Putamen (tissue), 1 donor: ENCODE measurements around the gene TH.
"Not testable (repeated sequence)": the region's sequence is repeated elsewhere in the genome, so short reads cannot be mapped to it uniquely, and the experiment has no call there.

ENCODE experiments used
- DNase-seq: peaks from one replicate; pipeline ENCODE4 v3.0.0-alpha.2; 2016; ENCODE audit warnings: low spot score

The TH gene

GRCh38 chr11:2178055-2178773, 6.6 kb upstream of the TH start:
- not testable (repeated sequence) for DNase-seq

GRCh38 chr11:2177076-2177475, 5.5 kb upstream of the TH start:
- no peak for DNase-seq

- DNase-seq, result no peak
Measured at GRCh38 chr11:2176389-2176900, 4.8 kb upstream of the TH start.

GRCh38 chr11:2175659-2176058, 4.0 kb upstream of the TH start:
- DNase-seq, result no peak

DNA sequence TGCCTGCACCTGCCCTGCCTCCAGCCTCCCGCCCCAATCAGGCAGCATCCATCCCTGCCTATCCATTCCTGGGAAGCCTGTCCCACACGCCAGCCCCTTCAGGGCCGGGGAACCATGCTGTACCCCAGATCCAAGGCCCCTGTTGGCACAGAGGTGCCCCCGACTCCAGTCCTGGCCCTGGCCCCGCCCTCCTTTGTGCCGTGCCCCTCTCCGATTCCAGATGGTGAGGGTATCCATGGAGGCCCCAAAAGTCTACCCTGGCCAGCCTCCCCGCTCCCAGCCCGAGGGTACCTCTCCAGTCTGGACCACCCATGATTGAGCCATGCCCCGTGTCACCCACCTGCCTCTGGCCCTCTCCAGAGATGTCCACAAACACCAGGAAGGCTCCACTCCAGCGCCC, 2.7 kb upstream of the TH start:
- no peak for DNase-seq

- no peak for DNase-seq
Measured at GRCh38 chr11:2173761-2174160, 2.1 kb upstream of the TH start.

- DNase-seq, result no peak
Measured at GRCh38 chr11:2173150-2173693, 1.6 kb upstream of the TH start.

DNA sequence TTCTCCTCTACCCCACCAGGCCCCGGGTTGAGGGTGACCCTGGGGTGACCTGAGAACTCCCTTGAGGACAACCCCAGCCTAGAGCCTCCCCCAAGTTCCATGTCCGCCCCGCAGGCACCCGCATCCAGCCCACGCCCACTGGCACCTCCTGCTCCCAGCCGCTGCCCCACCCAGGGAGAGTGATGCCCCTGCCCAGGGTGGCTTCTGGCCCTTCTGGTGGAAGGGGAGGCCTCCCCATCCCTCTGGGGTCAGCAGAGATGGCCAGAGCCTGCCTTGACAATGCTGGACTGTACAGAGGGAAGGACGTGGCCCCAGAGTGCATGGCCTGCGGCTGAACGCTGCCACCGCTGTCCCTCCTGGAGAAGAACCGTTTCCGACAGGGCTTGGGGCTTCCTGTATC, 1.1 kb upstream of the TH start:
- no peak for DNase-seq

DNA sequence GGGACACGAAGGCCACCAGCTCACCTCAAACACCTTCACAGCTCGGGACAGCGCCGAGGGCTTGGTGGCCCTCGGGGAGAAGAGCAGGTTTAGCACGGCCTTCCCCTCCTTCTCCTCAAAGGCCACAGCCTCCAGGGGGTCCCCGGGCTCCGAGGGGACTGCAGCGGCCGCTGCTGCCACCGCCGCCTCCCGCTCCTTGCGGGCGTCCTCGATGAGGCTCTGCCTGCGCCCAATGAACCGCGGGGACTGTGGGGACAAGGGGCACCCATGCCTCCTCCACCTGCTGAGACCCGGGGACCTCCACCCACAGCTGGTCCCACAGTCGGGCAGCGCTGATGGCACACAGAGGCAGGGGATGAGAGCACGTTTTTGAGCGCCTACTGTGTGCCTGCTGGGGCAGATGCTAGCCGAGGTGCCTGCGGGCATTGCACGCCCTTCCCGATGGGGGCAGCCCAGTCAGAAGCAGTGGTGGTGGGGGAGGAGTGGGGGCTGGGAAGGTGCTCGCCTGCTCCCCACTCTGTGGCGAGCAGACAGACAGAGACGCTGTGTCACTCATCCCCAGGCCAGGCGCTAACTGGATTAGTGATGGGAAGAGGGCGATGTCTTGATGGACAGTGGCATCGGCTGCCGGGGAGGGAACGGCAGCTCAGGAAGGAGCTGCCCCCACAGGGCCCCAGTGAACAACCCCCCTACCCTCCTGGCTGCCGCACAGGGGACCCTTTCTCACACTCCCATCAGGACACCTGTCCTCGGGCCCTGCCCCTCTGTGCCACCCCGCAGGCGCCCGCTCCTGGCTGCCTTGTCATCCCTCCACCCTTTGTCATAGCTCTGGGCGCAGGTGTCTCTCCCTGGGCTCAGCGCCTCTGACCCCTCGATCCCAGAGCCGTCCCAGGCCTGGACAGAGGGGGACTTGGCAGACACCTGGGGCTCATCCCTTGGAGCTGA, 1.7 kb downstream of the TH start:
- no peak for DNase-seq

- no peak for DNase-seq
Measured at GRCh38 chr11:2169005-2169378, 2.6 kb downstream of the TH start.

- DNase-seq, result no peak
Measured at GRCh38 chr11:2168286-2169004, 3.2 kb downstream of the TH start.

GRCh38 chr11:2167141-2168045, 4.2 kb downstream of the TH start:
- no peak for DNase-seq

DNA sequence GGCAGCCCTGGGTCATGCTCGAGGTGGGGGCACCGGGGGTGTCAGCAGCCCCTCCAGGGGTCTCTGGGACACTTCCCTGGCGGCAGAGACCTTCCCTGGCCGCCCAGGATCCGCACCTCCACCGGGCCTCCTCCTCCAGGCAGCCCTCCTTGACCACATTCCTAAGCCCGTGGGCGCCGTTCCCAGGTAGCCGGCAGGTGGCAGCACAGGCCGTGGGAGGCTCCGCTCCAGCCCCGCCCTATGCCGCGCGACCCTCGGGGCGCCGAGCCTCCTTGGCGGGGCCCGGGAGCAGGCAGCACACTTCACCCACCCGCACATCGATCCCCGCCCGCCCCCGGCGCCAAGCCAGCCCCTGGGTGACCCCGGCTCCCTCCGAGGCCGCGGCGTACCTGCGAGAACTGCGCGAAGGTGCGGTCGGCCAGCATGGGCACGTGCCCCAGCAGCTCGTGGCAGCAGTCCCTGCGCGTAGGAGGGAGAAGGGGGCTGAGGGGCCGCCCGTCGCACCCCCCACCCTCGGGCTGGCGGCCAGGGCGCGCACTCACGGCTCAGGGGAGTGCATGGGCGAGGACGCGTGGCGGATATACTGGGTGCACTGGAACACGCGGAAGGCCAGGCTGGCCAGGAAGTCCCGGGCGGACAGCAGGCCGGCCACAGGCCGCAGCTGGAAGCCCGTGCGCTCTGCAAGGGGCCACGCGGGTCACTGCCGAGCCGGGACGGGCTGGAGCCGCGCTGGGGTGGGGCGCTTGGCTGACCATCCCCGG, 5.3 kb downstream of the TH start:
- DNase-seq, result no peak

- no peak for DNase-seq
Measured at GRCh38 chr11:2165571-2165970, 6.0 kb downstream of the TH start.

DNA sequence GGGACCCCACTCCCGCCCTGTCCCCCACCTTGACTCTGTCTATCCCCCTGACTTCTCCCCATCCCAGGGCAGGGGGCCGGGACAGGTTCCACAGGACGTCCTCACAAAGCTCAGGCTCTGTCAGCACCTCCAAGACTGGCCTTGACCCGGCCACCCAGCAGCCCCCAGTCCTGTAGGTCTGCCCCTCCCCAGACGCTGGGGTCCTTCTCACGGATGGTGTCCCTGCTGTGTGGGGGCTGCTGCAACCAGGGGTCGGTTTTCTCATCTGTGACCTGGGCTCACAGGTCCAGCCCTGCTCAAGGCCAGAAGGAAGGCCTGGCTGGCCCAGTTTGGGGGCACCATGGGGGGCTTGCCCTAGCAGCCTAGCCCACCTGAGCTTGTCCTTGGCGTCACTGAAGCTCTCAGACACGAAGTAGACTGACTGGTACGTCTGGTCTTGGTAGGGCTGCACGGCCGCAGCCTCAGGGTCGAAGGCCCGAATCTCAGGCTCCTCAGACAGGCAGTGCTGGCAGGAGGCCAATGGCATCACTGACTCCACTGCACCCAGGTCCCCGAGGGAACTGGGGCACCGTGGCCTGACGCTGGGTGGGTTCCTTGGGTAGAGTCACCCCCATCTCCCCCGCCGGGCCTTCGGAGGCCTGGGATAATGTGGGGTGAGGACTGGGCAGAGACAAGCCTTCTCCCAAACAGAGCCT, 6.6 kb downstream of the TH start:
- DNase-seq, result no peak

DNA sequence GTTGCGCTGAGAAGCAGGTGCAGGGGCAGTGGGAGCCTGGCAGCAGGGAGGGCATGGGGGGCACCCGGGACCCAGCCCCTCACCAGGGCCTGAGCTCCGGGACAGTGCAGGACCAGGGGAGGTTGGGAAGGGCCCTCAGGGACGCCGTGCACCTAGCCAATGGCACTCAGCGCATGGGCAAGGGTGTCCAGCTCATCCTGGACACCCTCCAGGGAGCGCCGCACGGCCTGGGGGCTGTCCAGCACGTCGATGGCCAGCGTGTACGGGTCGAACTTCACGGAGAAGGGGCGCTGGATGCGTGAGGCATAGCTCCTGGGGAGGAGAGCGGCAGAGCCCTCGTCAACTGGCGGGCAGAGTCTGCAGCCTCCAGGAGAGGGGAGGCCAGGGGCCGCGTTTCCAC, 7.5 kb downstream of the TH start:
- DNase-seq, result no peak

DNA sequence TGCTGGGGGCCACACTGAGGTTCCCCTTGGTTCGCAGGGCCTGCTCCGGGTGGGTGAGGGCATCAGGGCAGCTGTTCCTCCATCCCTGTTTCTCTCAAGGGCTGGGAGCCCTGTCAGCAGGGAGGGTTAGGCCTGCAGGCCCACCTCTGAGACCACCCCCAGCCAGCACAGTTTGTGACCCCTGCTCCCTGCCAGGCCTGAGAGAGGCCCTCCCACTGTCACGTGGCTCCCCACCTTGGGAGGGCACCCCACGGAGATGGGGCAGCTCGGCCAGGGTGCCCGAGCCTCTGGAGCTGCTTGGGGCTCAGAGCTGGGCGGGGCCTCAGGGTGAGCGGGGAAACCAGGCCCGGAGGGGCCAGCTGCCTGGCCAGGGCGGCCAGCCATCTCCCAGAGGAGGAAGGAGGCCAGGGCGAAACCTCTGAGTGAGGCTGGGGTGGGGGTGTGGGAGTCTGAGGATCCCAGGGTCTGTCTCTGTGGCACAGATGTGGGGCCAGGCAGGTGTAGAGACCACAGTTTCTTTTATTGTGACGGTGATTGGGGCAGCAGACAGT, 8.1 kb downstream of the TH start:
- no peak for DNase-seq

- DNase-seq, result no peak
Measured at GRCh38 chr11:2160736-2161259, 10.8 kb downstream of the TH start, which contains the start of gene INS. Gene INS, minus strand, starts transcription at chr11:2161209. Its CDS starts 238 bp downstream, at chr11:2160971.
